IPS DF 19.7 (cell line): ENCODE results near the gene MAML2.

Experiments used
- DNase-seq: peaks from one replicate; pipeline ENCODE4 v3.0.0-alpha.2; 2013; ENCODE audit warnings: low read depth, low spot score

Gene MAML2

DNA sequence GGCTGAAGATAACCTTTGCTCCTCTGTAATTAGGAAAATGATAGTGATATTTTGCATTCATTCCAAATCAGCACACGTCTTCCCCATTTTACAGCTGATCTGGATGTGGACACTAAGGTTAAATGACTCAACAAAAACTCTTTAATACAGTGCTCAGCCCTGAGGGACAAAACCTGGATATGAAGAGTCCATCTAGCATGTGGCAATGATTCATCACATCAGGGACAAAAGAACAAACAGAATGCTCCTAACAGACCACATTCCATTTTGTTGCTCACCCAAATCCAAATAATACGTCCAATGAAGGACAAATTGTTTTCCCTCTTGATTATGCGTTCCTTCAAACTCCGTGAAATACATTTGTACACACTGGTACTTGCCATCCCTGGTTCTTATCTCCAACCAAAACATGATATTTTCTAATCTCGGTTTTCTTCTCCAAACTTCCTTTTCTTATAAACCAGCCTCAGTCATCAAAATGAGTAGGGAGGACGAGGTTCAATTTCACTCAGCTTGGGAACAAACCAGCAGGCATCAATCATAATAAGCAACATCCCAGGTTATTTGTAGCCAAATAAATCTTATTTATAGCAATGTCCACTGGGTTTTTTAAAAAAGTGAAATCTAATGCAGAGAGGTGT, 365.3 kb downstream of the MAML2 start:
- no peak for DNase-seq

DNA sequence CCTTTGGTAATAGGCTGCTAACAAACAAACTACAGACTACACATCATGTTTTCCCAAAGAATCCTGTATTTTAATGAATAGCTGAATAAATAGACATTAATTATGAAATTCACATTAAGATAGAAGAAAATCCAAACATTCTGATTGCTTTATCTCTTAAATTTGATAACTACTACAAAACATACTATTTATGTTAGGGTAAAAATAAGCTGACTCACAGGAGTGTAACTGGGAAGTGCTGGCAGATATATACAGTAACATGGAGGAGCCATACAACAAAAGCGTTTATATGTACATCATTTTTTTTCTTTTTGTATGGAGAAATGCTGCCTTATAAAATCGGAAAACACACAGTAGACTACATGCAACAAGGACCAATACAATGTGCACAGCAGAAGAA, 366.4 kb downstream of the MAML2 start:
- DNase-seq: no peak

DNA sequence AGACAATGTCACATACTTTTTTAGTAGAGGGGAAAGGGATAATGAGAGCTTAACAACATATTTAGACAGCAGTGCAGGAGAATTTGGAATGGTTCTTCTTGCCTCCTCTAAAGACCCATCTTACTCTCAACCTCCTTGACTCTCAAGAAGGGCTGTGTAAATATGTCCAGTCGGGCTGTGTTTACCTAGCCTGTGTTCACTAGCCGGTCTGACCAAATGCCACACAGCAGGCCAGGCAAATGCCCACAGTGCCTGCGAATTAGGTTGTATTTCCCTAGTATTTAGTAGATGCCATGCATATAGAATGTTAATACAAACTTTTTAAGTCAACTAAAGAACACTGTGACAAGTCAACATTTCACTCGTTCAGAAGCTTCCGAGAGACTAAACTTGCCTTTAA, 367.7 kb downstream of the MAML2 start:
- no peak for DNase-seq

DNA sequence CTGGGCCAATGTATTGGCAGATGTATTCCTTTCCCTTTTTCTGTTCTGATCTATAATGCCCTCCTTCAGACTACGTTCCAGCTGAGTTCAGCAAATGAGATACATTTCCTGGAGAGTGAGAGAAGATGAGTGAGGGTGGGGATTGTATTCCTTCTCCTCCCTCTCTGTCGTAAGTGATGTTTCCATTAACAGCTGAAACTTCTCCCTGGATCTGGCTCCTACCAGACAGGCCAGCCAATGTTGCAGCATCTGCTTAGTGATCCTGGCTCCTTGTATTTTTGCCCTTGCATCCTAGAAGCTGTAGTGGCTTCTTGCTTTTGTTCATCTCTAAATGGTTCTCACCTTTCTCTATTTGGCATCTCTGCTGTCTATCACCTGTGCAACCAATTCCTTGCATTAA, 370.9 kb downstream of the MAML2 start:
- no peak for DNase-seq

DNA sequence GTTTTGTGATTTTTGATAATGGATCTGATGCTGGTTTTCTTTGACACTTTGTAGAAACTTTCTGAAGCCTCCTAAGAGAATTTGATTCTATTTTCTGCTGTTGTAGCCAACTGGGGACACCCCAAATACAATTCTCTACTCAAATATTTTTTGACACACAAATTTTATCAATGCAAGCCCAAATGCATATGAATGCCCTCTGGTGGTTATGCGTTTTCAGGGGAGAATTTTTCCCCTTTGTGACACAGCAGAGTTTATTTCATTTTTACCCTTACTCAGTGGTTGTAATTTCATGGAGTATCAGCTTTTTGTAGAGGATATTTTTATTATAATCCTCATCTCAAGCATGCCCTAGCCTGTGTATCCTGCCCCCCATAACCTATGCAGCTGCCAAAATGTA, 374.4 kb downstream of the MAML2 start:
- DNase-seq: no peak

DNA sequence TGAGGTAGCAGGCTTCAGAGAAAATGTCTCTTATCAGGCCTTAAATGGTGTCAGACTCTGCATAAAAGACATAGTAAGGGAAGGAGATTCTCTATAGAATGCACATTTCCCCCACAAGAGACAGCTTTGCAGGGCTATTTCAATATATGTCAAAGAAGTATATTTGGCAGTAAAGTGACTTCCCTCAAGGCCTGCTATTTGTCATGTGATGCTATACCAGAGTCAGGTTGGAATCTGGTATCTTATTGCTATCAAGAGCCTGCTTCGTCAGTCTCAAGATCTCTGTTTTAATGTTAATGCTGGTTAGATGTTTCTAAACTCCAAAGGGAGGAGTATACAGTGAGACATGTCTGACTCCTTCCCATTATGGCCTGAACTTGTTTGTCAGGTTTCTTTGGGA, 378.7 kb downstream of the MAML2 start:
- no peak for DNase-seq

DNA sequence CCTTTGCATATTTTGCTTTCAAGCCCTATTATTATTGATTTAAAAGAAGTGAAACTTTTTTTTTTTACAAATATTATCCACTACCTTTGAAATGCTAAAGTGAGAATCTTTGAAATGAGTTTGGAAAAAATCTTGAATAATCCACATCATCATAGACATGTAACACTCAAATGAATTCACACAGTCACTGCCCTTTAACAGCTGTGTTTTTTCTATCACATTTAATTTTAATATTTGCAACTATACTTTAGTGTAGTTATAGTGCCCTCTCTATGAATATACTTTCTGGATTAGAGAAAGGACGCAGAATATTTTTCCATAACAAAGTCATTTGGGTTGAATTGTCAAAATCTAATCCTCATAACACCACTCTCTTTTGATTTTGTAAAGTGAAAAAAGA, 381.2 kb downstream of the MAML2 start:
- no peak for DNase-seq

DNA sequence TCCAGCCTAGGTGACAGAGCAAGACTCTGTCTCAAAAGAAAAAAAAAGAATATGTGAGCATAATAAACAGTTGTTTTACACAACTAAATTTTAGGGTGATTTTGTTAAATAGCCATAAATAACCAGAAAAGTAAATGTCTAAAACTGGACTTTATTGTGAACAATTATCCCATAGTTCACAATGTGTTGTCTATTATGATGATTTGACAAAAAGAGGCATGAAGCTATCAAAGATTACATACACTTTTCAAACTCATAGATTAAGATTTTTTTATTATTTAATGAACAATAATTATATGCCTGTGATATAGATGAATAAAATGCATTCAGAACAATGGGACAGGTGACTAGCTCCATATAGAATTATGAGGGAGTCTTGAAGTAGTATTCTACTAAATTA, 392.1 kb downstream of the MAML2 start:
- DNase-seq: no peak

DNA sequence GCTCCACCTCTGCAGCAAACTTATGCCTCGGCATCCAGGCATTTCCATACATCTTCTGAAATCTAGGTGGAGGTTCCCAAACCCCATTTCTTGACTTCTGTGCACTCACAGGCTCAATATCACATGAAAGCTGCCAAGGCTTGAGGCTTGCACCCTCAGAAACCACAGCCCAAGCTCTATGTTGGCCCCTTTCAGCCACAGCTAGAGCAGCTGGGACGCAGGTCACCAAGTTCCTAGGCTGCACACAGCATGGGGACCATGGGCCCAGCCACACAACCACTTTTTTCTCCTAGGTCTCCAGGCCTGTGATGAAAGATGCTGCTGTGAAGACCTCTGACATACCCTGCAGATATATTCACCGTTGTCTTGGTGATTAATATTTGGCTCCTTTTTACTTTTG, 394.4 kb downstream of the MAML2 start:
- DNase-seq: no peak

DNA sequence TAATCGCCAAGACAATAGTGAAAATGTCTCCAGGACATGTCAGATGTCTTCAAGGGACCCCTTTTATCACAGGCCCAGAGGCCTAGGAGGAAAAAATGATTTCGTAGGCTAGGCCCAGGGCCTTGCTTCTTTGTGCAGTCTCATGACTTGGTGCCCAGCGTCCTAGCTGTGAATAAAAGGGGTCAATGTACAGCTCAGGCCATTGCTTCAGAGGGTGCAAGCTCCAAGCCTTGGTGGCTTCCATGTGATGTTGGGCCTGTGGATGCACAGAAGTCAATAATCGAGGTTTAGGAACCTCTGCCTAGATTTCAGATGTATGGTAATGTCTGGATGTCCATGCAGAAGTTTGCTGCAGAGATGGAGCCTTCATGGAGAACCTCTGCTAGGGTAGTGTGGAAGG, 398.4 kb downstream of the MAML2 start:
- no peak for DNase-seq

DNA sequence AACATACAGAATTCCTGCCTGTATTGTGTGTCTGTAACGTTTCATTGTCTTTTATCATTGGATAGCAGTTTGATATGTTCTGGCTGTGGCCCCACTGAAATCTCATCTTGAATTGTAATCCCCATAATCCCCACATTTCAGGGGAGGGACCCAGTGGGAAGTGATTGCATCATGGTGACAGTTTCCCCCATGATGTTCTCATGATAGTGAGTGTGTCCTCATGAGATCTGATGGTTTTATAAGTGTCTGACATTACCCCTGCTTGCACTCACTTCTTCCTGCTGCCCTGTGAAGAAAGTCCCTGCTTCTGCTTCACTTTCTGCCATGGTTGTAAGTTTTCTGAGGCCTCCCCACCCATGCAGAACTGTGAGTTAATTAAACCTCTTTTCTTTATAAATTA, 399.4 kb downstream of the MAML2 start:
- no peak for DNase-seq

DNA sequence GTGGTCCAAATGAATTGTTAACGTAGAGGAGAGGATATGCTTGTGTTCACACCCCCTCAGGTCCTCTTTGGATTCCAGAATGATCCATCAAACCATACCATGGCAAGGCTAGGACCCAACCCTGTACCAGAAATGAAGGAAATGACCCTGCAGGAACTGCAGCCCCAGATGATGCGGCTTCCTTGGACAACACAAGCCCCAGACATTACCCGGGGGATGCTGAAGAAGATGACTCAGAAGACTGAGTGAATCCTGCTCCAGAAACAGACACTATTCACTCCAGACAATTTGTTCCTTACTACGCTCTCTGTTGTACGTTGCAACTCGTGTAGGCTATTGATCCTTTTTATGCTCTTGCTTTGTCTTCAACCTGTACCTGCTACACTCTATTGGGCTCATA, 403.9 kb downstream of the MAML2 start:
- no peak for DNase-seq

DNA sequence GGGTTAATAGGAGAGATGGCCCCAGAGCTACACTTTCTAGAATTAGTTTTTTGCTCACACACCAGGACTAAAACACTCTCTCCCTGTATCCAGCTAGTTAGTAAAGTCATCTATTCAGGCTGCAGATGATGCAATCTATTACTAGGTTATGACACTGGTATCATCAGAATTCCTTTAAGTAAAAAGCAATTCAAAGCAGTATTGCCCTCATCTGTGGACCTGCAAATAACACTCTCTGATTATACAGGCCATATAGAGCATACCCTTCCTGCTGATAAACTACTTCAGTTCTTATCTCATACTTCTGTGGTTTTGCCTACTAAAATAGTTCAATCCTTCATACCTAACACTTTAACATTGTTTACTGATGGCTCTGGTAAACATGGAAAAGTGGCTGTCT, 405.6 kb downstream of the MAML2 start:
- no peak for DNase-seq

DNA sequence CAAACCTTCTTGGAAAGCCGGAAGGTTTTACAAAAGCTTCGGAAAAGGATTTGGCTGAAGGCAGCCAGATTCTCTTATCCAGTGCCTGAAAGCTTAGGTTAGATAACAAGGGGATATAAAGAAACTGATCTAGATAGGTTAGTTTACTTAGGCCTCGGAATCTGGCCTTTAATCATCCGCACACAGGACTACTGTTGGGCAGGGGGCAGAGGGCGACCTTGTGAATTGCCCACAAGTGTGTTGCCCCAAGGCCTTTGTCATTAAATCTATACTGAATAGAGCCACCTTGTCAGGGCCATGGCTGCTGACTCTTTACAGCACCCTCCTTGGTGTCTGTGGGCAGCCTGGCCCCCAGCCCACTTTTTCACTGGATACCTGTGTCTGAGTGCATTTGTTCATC, 409.4 kb downstream of the MAML2 start:
- no peak for DNase-seq

DNA sequence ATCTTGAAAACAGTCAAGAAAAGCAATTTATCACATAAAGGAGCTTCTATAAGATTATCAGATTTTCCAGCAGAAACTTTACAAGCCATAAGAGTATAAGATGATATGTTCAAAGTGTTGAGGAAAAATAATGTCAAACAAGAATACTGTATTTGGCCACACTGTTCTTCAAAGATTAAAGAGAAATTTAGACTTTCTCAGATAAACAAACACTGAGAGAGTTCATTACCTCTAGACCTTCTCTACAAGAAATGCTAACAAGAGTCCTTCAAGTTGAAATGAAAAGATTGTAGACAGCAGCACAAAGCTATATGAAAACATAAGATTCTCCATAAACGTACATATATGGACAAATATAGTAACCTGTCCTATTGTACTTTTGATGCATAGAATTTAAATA, 411.1 kb downstream of the MAML2 start:
- DNase-seq: no peak

DNA sequence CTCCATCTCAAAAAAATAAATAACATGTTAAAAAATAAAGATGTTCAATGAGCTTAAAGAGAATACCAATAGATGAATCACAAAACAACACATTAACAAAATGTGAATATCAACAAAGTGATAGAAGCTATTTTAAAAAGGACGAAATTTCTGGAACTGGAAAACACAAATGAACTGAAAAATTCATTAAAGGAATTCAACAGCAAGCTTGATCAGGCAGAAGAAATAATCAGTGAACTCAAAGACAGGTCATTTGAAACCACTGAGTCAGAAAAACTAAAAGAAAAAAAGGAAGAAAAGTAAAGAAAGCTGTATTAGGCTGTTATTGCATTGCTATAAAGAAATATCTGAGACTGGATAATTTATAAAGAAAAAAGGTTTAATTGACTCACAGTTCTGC, 412.0 kb downstream of the MAML2 start:
- no peak for DNase-seq

DNA sequence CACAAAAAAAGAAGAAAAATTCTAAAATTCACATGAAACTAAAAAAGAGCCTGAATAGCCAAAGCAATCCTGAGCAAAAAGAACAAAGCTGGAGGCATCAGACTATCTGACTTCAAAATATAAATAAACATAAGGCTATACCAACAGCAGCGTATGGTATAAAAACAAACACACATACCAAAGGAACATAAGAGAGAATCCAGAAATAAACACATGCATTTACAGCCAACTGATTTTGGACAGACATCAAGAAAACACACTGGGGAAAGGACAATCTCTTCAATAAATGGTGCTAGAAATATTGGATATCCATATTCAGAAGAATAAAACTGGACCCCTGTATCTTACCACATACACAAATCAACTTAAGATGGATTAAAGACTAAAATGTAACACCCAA, 416.3 kb downstream of the MAML2 start:
- DNase-seq: no peak
